ENCODE results near the gene KLHL29.

- TF ChIP-seq CTCF (IDR thresholded peaks at IDR 0.05; ENCODE audit: low read depth, low read length) (no peak), MAX (IDR thresholded peaks at IDR 0.05; ENCODE audit: low read depth, low read length) (no peak)
These were observed 35.5 kb upstream of the KLHL29 start for GRCh38 chr2:23349508-23349907.

All from NB4 (cell line).